K562 (cell line): ENCODE results near the gene PACSIN1. TPM values are rescaled to one million over a fixed set of nuclear protein-coding genes. Genes with fewer than 3 reads are reported as not detected.

Experiments
- FOXP1 ChIP-seq: sonication (generic); formaldehyde crosslinking; IDR thresholded peaks from 2 replicates; pipeline ENCODE4 v1.8.0; 2022; ENCODE audit warnings: mild to moderate bottlenecking, missing genetic modification reagents
- MYC ChIP-seq, 2 experiments: fragments of 250-450 bp in 1 of 2; sonication (Bioruptor Pico) in 1 of 2; IDR thresholded peaks; 2 replicates each; pipeline versions ENCODE4 v1.5.1 to v1.6.1; 2012 to 2021; ENCODE audit warnings: low read depth in 2 of 2, borderline replicate concordance in 1 of 2, improper control_type of control experiment in 1 of 2, low read length in 1 of 2, mild to moderate bottlenecking in 1 of 2, moderate library complexity in 1 of 2
- NONO ChIP-seq, 2 experiments: fragments of 200-400 bp in 1 of 2; fragments of 450-650 bp in 1 of 2; formaldehyde crosslinking in 1 of 2; IDR thresholded peaks; 2 replicates each; pipeline ENCODE4 v1.6.1; 2017; ENCODE audit warnings: low read depth in 2 of 2, mild to moderate bottlenecking in 2 of 2, moderate library complexity in 2 of 2, low read length in 1 of 2
- POU5F1 ChIP-seq: fragments of 150-350 bp; IDR thresholded peaks from 2 replicates; pipeline ENCODE4 v1.6.1; 2014; ENCODE audit warnings: borderline replicate concordance, low read length, low read depth, mild to moderate bottlenecking; ENCODE audit not compliant: partially characterized antibody
- SREBF1 ChIP-seq: fragments of 150-350 bp; IDR thresholded peaks from 2 replicates; pipeline ENCODE4 v1.6.1; 2014; ENCODE audit warnings: antibody characterized with exemption, low read depth, low read length, borderline replicate concordance
- TCF7L2 ChIP-seq: fragments of 150-350 bp; IDR thresholded peaks from 2 replicates; pipeline ENCODE4 v1.6.1; 2016; ENCODE audit warnings: low read depth, mild to moderate bottlenecking, low read length, moderate library complexity
- ZFP36 ChIP-seq: fragments of 150-350 bp; IDR thresholded peaks from 2 replicates; pipeline ENCODE4 v1.6.1; 2018; ENCODE audit warnings: low read length, low read depth; ENCODE audit not compliant: partially characterized antibody
- ZMIZ1 ChIP-seq, 2 experiments: fragments of 150-350 bp in 1 of 2; IDR thresholded peaks; 2 replicates each; pipeline ENCODE4 v1.6.1; 2012 to 2016; ENCODE audit warnings: low read depth in 2 of 2, low read length in 2 of 2, mild to moderate bottlenecking in 1 of 2, moderate library complexity in 1 of 2
- ZNF212 ChIP-seq: fragments of 450-650 bp; formaldehyde crosslinking; IDR thresholded peaks from 2 replicates; pipeline ENCODE4 v1.4.0; 2020; ENCODE audit warnings: mild to moderate bottlenecking
- ZNF274 ChIP-seq: IDR thresholded peaks from 2 replicates; pipeline ENCODE4 v1.6.1; 2011; ENCODE audit warnings: low read depth, mild to moderate bottlenecking, low read length, moderate library complexity, borderline replicate concordance
- ZNF592 ChIP-seq: fragments of 450-650 bp; IDR thresholded peaks from 2 replicates; pipeline ENCODE4 v1.6.1; 2017; ENCODE audit warnings: antibody characterized with exemption, mild to moderate bottlenecking
- polyA plus RNA-seq, 8 experiments: library from polyadenylated mRNA; depleted of rRNA in 4 of 8; stranded (reverse) in 5 of 8; unstranded in 3 of 8; fragments of >200 nt; fragmentation: Nextera tagmentation in 2 of 8; fragmentation: Illumina TruSeq in 1 of 8; extraction: Ambion mirVana in 2 of 8; extraction: Trizol in 1 of 8; gene quantifications; 2 replicates each; pipeline versions ENCODE4 v1.2.1 to v1.2.3, GENCODE V29; 2011 to 2014; ENCODE audit warnings: inconsistent platforms in 1 of 8, missing spikeins in 1 of 8
- total RNA-seq, 7 experiments: library from RNA; depleted of rRNA in 6 of 7; stranded (reverse); fragments of >200 nt in 6 of 7; fragmentation: Illumina TruSeq in 2 of 7; extraction: Trizol in 2 of 7; gene quantifications; 2 replicates each; pipeline versions ENCODE4 v1.2.1 to v1.2.3, GENCODE V29; 2011 to 2021; ENCODE audit warnings: low replicate concordance in 1 of 7
- TF ChIP-seq, protein P1 (sequence below): fragments of 450-650 bp; IDR thresholded peaks from 2 replicates; pipeline ENCODE4 v1.6.1; 2017; ENCODE audit warnings: antibody characterized with exemption
- TF ChIP-seq, protein P2 (sequence below): fragments of 250-450 bp; sonication (Bioruptor Pico); IDR thresholded peaks from 2 replicates; pipeline ENCODE4 v1.9.0; 2021; ENCODE audit warnings: mild to moderate bottlenecking, inconsistent platforms

Gene PACSIN1
- total and polyA plus RNA-seq, 9 of the 15 experiments (the other 6 are each of a cell fraction or from before 2014, with no cell fraction given): 0.01 to 1.7 (median 0.45) TPM

DNA sequence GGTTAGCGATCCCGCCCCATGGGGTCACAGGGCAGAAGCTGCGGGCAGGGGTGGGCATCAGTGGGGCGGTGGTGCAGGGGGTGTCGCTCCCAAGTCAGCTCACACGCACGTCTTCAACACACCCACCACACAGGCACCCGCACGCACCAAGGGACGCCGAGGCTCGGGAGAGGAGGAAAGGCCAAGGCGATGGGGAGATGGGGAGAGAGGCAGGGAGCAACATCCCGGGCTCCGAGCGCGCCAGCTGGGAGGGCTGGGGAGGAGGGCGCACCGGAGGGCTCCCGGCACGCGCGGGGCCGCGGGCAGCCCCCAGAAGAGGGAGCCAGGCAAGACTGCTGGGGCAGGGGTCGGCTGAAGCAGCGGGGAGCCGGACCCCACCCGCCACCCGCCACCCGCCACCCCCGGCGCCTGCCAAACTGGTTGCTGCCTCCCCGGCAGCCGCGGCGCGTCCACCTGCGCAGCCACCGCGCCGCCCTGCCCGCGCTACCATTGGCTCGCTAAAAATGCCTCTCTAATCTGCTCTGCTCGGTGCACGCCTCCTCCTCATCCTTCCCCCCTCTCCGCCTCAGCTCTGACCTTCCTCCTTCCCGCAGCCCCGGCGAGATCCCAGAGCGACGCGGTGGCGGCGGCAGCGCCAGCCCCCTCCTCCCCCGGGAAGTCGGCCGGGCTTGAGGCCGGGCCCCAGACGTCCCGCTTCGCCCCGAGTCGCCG is at the start of gene PACSIN1 (continued):
- TF ChIP-seq ZNF592 (no peak), ZNF212 (CRISPR knock-in tag) (no peak), FOXP1 (CRISPR knock-in tag) (no peak), POU5F1 (no peak), NONO (IDR thresholded peaks at IDR 0.05; ENCODE audit: low read depth in 2 of 2, low read length in 1 of 2) (no peak), ZMIZ1 (IDR thresholded peaks at IDR 0.05; ENCODE audit: low read depth in 2 of 2, low read length in 2 of 2) (no peak), SREBF1 (no peak), MYC (IDR thresholded peaks at IDR 0.05; ENCODE audit: low read depth, low read length) (no peak), MYC (CRISPR knock-in tag; IDR thresholded peaks at IDR 0.05; ENCODE audit: borderline replicate concordance, low read depth) (no peak), ZFP36 (peak; percentile 95), ZNF274 (no peak), TCF7L2 (no peak)
- TF ChIP-seq, protein P1, sequence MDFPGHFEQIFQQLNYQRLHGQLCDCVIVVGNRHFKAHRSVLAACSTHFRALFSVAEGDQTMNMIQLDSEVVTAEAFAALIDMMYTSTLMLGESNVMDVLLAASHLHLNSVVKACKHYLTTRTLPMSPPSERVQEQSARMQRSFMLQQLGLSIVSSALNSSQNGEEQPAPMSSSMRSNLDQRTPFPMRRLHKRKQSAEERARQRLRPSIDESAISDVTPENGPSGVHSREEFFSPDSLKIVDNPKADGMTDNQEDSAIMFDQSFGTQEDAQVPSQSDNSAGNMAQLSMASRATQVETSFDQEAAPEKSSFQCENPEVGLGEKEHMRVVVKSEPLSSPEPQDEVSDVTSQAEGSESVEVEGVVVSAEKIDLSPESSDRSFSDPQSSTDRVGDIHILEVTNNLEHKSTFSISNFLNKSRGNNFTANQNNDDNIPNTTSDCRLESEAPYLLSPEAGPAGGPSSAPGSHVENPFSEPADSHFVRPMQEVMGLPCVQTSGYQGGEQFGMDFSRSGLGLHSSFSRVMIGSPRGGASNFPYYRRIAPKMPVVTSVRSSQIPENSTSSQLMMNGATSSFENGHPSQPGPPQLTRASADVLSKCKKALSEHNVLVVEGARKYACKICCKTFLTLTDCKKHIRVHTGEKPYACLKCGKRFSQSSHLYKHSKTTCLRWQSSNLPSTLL: no peak
- TF ChIP-seq, protein P2, sequence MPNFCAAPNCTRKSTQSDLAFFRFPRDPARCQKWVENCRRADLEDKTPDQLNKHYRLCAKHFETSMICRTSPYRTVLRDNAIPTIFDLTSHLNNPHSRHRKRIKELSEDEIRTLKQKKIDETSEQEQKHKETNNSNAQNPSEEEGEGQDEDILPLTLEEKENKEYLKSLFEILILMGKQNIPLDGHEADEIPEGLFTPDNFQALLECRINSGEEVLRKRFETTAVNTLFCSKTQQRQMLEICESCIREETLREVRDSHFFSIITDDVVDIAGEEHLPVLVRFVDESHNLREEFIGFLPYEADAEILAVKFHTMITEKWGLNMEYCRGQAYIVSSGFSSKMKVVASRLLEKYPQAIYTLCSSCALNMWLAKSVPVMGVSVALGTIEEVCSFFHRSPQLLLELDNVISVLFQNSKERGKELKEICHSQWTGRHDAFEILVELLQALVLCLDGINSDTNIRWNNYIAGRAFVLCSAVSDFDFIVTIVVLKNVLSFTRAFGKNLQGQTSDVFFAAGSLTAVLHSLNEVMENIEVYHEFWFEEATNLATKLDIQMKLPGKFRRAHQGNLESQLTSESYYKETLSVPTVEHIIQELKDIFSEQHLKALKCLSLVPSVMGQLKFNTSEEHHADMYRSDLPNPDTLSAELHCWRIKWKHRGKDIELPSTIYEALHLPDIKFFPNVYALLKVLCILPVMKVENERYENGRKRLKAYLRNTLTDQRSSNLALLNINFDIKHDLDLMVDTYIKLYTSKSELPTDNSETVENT (CRISPR knock-in tag): no peak
